DMS114 treated with DMSO at 0.1 percent for 48 hours (cell line): Measurements from ENCODE around the gene CDKAL1.

Experiments used
- DNase-seq: peaks from one replicate; lab custom pipeline; 2025; ENCODE audit not compliant: unreplicated experiment; lab: John Stamatoyannopoulos, UW

Gene CDKAL1

DNA sequence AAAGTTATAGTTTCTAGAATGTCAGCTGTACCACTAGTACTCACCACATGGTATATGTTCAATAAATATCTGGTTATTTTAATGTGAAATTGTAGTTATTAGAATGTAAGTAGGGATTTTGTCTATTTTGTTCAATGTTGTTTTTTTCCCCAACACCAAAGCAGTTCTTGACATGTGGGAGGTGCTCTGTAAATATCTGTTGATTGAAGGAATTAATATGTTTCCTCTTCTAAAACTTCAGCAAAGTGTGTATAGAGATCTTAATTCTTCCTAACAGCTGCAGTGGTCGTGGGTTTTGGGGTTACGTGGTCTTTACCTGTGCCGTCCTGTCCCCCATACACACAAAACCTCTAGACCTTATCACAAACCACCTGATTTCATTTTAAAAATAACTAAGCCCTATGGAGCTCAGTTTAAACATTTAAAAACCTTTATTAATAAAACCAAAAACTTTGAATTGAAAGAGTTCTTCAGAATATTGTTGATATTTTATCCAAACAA lies 587.4 kb downstream of the CDKAL1 start:
- DNase-seq, result no peak

DNA sequence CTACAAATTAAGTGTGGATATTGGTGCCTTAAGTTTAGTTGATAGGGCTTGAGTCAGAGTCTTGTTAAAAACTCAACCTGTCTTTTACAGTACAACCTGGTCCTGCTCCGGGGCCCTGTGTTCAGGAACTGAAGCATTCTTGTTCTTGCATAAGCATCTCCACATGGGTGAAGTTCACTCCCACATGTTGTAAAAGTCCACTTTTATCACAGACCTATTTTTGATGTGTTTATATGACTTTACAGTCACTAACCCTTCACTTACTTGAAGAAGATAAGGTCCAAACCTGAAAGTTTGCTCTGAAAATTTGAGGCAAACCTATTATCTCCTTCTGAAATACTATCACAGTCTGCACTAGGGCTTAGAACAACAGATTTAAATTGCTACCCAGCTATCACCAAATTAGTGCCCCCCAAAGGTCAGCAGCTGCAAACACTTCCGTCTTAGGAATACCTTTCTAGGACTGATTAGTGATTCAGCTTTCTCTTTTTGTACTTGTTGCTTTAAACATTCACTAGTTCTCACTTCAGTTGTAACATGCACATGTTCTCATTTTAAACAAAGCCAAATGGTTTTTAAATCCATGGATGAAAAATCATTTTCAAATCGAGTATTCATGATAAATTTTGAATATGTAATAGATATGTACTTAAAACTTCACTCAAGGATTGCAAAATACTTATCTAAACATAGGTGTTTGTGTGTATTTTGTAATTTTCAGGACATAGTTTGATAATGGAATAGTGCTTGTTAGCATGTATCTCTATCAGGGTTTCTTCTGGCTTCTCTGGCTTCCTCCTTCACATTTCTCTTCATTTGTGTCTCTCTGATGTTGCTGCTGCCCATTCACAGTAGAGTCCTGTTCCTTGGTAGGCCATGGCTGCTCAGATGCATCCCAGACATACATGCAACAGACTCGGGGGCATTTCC lies 589.5 kb downstream of the CDKAL1 start:
- no peak for DNase-seq

DNA sequence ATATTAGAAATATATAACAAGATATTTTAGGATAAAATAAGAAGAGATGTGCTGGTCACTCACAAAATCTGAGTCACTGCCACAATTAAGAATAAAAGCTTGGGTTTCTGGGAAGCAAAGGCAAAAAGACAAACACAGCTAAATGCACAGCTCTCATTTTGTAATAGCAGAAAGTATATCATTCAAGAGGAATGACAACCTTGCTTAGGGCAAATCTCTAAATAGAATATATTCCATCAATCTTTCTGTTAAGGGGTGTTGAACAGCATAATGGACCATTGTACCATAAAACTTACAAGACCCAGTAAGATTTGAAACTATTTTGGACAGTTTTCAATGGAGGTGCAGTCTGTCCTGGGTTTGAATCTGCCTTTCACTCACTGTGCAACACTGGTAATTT lies 594.3 kb downstream of the CDKAL1 start:
- no peak for DNase-seq

DNA sequence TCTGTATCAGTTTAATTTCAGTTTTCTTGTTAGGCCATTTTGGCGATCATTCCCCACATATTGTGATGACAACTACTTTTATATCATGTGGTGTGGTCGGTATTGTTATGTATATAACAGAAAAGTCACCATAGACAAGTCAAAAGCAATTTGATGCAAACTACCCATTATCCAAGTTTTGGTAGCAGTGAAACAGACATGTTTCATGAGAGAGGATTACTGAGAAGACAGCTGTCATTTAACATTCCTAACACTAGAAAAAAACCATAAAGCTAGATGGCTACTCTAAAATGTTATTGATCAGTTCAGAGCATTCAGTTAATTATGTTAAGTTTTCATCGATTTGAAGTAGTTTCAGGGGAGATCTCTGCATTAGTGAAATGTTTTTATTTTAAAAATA lies 597.1 kb downstream of the CDKAL1 start:
- no peak for DNase-seq

DNA sequence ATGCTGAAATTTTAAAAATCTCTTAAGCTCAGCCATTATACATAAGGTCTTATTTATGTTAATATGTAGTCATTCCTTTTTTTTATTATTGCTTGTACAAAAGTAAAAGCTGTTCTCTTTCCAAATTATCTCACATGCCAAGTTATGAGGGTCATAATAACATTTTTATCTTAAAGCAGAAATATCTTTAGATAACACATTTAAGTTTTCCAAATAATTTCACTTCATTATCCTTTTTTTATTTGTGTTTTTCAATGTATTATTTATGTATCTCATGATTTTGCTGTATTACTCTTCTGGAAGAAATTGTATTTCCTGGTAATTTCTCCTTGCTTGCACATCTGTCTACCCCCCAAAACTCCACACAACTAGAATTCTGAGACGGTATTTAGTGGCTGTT lies 598.2 kb downstream of the CDKAL1 start:
- DNase-seq, result no peak

DNA sequence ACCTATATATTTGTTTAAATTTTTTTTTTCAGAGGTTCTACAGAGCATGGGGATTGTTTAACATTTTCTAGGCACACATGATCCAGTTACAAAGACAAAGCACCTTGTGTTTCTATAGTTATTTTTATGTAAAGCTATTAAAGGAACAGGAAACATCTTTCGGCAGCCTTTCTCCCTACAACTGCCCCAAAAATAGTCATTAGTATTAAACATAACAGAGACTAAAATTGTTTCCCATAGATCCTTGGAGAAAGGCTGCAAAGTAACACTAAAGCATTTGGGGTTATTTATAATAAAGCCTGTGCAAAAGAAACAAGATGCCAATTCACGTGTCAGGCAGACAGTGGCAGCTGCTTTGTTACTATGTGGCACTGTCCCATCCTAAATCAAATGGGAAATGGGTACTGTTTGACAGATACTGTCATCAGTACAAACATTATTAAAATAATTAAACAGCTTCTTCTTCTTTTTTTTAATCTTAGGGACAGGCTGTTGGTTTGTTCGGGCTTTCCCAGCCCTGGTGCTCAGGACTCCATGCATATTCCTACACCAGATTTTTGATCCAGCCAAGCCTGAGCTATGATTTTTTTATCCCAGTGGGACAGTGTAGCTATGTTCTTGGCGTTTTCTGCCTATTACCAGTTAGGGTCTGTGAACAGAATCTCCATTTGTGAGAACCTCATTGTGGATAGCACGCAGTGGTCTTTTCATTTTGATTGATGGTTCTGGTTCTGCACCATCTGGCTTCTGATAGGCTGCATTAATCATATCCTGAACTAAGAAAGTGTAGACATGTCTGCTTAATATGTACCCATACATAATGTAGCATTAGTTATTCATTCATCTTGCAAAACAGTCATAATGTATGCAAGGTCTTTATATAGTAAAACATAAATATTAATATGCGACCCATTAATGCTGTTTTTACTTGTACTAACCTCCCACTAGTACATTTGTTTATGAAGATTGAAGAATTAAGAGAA lies 598.9 kb downstream of the CDKAL1 start:
- DNase-seq, result no peak

DNA sequence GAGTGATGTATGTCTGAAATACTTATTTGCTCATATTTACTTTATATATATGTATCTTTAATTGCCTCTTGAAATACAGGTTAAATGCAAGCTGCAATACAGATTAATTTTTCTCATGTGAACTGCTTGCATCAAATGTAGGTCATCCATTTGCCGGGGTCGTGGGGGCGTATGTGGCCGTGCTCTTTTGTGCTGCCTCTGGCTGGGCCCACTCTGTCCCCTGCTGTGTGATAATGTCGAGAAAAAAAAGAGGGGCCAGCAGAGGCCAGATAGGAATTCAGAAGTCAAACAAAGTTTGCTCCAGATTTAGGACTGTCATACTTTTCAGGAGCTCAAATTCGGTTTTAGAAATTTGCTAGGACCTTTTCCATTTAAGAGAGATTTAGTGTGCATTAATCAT lies 599.6 kb downstream of the CDKAL1 start:
- DNase-seq, result no peak

DNA sequence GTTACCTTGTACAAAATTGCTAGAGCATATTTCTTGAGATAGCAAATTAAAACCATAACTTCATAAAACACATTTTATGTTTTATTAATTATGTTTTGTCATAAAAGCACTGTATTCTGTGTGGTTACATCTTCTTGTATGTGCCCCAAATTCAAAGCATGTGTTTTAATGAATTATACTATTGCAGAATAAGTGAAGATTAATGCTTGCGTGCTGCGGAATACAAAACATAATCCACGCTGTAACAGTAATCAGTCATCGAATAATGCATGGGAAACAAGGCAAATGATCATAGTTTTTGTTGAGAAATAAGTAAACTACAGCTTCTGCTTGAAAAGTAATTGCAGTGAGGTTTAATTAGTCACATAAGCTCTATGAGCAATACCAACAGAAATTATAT lies 600.1 kb downstream of the CDKAL1 start:
- DNase-seq, result no peak

DNA sequence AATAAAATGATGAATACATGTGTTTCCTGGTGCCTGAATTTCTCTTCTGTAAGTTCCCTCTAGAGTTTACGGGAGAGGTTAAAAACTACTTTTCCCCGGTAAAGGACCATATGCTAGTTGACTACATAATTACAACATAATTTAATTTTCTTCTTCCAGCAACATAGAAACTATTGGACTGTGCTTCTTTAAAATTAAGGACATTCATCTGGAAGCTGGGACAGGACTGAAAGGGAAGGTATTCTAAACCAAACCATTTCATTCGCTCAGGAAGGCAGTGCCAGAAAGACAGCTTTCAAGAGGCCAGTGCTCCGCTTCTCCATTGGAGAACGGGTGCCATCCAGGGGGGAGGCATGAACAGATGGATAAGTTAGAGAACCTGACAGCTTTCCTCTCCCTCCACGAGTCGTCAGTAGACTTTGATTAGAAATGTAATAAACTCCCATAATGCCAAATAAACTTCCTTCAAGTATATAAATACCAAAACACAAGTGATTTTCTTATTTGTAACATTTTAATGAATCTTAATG lies 601.3 kb downstream of the CDKAL1 start:
- no peak for DNase-seq

DNA sequence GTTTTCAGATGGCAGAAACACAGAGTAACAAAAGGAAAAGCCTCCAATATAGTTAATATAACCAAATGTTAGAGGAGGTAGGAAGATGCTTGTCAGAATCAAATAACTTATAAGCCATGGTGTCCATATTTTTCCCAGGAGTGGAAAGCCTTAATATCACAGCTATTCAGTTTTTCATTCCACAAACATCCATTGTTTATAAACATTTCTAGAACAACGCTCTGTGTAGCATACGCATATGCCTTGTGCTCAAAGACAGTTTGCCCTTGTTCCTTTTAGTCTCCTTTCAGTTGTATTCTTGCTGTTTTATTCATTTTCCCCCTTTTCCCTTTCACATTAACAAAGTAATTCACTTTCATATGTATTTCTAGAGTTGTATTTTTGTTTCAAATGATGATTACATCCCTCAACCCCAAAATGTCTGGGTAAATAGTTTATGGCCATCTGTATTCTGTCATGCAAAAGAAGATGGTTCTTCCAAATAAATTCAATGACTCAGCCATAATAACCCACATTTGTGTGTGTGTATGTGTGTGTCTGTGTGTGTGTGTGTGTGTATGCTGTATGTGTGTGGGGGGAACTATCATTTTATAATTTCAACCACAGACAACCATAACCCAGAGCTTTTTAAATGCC lies 603.6 kb downstream of the CDKAL1 start:
- DNase-seq, result no peak

DNA sequence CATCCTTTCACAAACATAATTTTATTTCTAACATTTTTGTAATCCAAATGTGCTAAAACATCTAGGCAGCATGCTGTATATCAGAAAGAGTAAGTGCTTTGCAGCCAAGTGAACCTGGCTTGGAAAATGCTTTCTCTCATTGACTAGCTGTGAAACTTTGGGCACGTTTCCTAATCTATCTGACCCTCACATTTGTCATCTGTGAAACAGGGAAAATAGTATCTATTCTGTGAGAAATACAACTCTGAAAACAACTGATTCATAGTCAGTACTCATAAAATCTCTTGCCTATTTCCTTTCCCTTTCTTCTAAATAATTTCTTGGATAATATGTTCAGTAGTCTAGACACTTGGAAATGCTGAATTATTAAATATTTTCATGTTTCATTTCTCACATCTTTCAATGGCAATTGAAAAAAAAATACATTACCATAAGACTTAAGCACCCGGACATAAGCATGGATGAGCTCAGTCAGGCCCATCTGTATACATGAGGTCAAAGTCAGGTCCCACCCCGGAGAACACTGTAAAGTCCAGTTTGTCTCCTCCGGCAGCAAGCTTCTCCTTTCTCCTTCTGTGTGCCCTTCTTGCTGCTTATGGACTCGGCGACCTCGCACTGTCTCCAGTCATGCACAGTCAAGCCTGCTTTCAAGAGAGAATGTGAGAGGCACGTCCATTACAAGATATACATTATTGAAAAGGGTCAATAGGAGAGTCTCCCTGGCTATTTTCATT lies 604.2 kb downstream of the CDKAL1 start:
- DNase-seq, result no peak

DNA sequence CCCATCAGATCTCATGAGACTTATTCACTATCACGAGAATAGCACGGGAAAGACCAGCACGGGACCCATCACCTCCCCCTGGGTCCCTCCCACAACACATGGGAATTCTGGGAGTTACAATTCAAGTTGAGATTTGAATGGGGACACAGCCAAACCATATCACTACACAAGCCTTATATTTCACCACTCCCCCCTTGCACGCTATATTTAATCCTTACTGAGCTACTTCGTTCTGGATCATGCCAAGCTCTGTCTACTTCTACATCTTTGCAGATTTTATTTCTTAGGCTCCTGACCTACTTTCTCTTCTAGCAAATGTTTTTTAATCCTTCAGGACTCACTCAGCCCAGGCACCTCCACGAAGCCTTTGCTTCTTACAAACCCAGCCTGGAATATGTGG lies 606.7 kb downstream of the CDKAL1 start:
- no peak for DNase-seq

DNA sequence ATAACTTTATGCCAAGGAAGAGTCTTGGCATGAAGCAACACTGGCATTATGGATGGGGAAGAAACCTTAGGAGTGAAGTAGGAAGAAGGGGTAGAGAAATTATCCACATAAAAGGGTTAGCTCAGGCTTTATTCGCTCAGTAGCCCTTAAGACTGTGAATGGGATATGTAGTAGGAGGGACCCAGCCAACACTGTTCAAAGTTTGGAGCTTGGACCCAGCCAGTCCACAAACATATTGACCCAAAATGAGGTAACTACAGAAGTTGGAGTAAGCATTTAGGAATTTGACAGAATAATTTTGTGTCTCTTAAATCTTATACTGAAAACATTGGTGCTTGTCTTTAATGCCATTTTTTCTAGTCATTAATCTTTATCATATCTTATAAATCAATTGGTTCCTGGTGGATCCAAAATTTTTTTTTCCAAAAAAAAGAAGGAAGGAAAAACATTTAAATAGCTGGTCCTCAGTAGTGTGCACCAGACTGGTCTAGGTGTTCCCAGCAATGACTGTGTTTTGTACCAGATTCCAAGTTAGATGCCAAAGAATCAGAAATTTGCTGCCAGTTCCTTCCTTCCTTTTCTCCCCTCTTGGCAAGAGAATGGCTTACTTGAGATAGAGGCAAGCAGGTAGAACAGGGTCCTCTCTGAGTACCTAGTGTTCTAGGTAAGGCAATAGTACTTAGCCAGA lies 607.5 kb downstream of the CDKAL1 start:
- no peak for DNase-seq

DNA sequence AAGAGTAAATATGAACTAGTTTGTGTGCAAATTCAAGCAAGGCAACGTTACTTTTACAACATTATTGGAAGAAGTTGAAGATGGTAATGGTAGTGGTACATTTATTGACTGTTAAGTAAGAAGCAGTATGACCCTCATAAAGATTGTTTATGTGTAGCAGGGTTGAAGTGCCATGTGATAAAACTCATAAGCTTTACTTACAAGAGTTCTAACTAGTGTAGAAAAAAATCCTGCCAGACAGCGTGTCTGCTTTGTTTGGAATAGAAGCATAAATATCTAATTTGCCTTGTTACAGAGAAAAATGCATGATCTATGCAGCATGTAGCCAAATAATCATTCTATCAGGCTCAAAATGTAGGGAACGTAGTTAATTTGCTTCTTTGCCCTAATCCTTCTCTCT lies 608.5 kb downstream of the CDKAL1 start:
- no peak for DNase-seq

DNA sequence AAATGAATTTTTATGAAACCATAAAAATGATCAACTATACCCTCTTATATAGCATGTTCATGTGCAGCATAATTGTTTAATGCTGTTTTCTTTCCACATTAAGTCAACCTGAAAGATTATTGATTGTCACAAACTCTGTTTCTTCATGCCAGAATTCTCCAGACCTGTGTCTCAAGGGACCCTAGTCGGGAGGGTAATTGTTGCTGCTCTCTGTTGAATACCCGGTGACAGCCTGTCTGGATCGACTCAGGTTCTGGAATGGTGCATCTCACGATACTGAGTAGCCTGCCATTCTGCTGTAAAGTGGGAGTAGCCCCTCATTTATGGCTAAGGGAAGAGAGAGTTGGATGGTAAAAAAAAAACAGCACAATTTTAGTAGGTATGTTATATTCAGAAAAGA lies 609.4 kb downstream of the CDKAL1 start:
- DNase-seq, result no peak

DNA sequence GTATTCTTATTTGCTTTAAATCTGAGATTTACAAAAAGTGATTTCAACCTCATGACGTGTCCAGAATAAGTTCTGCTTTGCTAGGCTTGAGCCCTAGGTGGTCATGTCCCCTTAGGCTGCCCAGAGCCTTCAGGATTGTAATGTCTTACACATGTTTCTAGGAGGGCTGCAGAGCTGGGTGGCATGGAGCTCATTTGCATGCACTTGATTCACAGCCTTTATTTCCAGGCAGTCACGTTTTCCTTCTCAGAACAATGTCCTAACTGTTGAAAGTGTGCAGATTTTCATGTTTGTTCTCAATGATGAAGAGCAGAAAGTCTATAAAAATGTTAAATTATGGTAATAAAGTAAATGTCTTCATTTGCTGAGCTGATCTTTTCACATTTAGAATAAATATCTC lies 610.7 kb downstream of the CDKAL1 start:
- DNase-seq, result no peak

DNA sequence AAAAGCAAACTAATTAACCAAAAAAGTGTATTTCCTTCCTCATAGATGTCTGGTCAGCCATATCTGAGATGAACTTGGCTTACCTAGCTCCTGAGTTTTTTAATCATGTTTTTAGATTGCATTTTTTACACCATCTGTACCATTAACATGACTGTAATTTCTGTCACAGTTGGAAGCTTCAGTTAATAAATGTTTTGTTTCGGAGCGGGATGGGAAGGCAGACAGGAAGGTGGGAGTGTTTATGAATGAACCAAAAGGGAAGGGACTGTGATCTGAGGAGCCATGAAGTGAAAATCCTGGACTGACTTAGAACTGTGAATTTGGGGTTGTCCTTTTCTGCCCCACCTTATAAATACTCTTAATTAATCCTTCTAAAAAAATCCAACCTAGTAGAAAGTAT lies 613.7 kb downstream of the CDKAL1 start:
- DNase-seq, result no peak

DNA sequence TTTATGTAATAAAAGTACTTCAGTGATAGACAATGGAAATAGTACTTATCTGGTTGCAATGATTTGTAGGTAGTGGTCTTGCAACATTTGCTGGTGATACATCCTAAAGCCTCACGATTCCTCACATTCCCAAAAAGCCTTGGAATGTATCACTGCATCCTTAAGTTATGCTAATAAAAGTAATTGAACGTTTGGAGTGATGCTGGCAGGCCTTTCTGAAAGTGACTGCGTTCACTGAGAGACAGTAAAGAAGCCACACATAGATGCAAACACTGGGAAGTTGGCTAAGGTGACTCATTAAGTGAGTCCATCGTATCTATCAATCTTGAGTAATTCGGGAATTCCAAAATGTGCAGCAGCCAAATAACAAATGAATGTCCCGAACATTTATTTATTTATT lies 615.2 kb downstream of the CDKAL1 start:
- no peak for DNase-seq

DNA sequence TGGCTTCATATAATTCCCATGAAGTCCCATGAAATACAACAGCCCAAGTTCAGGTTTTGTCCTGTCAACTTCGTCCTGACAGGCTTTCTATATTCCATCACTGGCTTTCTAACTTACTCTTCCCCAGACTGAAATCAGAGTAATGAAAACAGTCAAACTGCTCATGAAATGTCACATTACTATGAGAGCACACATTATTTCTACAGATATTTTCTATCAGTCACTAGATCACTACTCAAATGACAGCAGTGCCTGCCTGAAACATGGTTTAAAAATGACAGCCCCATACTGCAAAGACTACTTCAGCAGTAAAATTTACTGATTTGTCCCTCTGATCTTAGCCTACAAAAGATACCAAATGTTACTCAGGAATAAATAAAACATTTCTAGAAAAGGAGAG lies 616.4 kb downstream of the CDKAL1 start:
- DNase-seq, result no peak

DNA sequence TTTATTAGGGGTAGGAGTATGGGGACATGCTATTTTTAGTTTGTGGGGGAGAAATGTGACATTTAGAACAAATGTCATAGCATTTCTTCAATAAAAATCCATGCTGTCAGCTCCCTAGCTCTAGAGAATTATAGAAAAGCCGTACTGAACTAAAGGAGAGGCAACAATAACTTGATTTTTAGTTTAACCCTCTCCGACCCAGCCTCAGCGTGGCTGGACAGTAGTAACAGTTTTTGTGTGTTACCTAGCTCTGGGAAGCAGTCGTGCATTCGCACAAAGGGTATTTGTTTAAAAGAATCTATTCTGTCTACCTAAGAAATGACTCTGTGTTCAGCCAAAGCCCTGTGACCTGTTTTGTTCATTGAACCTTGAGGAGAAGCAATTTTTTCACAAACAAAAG lies 616.9 kb downstream of the CDKAL1 start:
- no peak for DNase-seq
